ENCODE data around the gene RHEB.
"Not testable (repeated sequence)": the region's sequence is repeated elsewhere in the genome, so short reads cannot be mapped to it uniquely, and the experiment has no call there.

The RHEB gene

DNA sequence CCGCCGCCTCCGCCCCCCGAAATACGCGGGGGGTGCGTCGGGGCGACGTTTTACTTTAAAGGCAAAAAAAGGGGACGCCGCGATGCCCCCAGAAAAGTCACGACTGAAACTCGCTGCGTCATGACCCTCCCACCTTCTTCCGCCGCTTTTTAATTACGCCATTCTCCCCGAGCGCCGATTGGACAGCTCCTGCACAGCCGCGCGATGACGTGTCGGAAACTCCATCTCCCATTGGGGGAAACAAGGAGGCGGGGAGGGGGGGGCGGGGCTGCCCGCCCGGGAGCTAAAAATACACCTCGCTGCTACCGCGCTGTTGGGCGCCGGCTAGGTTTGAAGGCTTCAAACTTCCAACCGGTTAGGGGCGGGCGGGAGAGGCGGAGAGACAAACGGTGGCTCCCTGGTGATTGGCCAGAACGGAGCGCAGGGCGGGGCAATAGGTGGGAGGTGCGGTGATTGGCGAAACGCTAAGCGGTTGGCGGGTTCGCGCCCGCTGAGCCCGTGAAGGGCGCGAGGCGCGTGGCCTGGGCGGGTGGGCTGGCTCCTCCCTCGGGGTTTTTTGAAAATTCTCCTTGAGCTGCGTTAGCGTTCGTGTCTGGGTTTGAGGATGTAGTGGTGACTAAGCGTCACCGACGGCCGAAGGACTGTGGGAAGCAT, at the start of gene RHEB:
TSS of gene RHEB (minus strand) at position 131 of the 654 bp plus-strand sequence. CDS start 384 bp downstream, outside the sequence.
- peak; percentile 99 to 100 for DNase-seq

- DNase-seq: peak in 1 of 2 experiments; percentile 18
Observed at GRCh38 chr7:151566897-151567320, 47.2 kb upstream of the RHEB start.

- no peak for DNase-seq
Observed at GRCh38 chr7:151565541-151565940, 45.8 kb upstream of the RHEB start.

GRCh38 chr7:151560243-151560642, 40.5 kb upstream of the RHEB start:
- DNase-seq: no peak

DNA sequence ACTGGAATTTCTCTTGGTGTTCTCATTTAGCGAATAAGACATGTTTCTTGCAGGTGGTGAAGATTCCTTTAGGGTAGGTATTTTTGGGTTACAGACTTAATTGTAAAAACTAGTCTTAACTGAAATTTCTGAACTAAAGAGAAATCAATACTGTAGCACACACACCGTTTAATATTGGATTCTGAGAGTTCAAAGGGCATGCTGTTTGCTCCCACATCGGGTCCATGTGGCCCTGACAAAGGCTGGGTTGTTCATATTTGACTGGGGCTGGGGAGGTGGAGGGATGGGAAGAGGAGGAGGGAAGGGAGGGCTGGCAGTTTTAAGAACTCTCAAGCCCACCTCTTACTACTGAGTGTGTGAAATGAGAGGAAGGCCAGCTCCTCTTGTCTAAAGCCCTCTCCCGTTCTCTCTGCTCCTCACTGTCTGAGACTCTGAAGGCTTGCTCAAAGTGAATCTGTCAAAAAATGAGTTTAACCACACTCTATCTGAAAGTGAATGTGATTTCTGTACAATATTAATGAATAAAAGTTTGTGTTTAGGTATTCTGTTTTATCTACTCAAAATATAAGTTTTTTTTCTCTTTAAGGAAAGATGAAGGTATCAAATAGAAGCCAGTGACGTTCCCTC, 40.0 kb upstream of the RHEB start:
- no peak for DNase-seq

DNA sequence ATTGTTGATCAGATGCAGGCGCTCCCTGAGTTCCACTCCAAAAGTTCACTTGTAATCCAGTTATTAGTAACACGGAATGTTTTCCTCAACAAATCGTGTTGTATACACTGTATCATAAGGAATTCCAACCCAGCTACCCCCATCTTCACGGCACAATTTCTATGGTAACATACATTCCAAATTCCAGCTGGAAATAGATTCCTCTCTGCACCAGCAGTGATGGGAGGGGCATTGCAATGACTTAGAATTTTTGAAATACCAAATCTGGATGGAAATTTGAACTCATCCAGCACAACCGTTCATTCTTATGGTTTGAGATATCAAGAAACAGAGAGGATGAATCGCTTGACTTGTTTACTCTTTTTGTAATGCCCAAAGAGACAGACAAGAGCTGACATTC, 38.9 kb upstream of the RHEB start:
- no peak for DNase-seq

DNA sequence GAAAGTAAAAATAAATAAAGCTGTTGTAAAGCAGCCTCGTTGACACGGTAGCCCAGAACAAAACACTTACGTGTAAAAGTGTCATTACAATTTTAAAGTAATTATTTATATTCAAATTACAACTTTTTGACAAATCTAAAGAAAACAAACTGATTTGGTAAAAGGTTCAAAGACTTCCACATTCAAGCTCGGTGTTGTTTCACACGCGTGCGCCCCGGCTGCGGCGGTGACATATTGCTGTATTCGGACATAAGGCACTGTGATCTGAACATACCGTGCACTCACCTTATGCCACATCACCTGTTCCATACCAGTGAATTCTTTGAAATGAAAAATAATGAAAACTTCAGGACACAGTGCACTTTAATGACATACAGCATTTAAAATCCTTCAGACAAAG, 36.9 kb upstream of the RHEB start:
- DNase-seq: no peak

GRCh38 chr7:151553356-151553755, 33.7 kb upstream of the RHEB start:
- DNase-seq: no peak

DNA sequence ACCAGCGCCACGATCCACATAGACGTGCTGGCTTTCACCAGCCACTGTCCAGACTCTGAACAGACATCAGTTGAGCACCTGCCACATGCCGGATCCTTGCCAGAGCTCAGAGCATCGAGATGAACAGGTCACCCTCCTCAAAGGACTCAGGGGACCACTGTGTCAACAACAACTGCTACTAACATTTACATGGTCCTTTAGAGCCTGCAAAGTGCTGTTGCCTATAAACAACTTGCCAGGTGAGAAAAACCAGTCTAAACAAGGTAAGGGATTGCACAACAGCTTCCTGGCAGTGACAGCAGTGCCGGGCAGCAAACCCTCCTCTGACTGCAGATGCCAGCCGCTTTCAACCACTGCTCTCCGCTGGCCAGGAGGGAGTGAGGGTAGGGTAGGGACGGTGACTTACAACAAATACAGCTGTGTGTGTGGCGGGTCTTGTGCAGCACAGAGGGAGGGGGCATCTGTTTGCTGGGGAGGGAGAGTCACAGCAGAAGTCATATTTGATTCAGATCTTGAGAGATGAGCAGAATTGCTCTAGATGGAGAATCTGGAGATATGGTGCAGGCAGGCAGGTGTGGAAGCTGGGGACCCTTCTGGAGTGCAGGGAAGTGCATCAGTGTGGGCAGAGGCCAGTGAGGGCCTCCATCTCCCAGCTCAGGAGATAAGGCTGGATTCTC, 32.8 kb upstream of the RHEB start:
- peak; percentile 84 to 88 for DNase-seq

DNA sequence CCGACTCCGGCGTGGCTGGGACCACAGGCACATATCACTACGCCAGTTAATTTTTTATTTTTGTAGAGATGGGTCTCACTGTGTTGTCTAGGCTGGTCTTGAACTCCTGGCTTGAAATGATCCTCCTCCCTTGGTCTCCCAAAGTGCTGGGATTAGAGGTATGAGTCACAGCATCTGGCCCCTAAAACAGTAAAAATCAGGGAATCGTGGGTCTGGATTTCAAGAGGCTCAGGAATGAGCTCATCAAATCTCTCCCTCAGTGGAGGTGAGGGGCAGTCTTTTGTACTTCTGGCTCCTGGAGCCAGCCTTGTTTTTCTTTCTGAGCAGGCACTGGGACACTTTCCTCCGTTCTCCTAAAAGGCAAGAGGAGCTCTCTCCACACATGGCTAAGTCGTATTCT, 32.1 kb upstream of the RHEB start:
- no peak for DNase-seq

- no peak for DNase-seq
Observed at GRCh38 chr7:151550656-151551286, 31.1 kb upstream of the RHEB start.

- DNase-seq: no peak
Observed at GRCh38 chr7:151549644-151550043, 29.9 kb upstream of the RHEB start.

- DNase-seq: no peak
Observed at GRCh38 chr7:151549083-151549482, 29.4 kb upstream of the RHEB start.

DNA sequence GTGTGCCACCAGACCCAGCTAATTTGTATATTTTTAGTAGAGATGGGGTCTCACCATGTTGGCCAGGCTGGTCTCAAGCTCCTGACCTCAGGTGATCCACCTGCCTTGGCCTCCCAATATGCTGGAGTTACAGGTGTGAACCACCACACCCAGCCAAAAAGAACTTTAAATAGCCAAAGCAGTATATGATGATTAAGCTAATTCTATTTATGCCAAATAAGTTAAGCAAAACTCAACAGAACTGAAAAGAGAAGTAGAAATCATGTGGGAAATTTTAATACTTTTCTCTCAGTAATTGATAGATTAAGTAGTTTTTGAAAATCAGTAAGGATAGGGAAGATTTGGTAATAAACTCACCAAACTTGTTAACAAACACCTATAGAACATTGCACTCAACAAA, 24.5 kb upstream of the RHEB start:
- DNase-seq: no peak

- no peak for DNase-seq
Observed at GRCh38 chr7:151542606-151543130, 23.0 kb upstream of the RHEB start.

DNA sequence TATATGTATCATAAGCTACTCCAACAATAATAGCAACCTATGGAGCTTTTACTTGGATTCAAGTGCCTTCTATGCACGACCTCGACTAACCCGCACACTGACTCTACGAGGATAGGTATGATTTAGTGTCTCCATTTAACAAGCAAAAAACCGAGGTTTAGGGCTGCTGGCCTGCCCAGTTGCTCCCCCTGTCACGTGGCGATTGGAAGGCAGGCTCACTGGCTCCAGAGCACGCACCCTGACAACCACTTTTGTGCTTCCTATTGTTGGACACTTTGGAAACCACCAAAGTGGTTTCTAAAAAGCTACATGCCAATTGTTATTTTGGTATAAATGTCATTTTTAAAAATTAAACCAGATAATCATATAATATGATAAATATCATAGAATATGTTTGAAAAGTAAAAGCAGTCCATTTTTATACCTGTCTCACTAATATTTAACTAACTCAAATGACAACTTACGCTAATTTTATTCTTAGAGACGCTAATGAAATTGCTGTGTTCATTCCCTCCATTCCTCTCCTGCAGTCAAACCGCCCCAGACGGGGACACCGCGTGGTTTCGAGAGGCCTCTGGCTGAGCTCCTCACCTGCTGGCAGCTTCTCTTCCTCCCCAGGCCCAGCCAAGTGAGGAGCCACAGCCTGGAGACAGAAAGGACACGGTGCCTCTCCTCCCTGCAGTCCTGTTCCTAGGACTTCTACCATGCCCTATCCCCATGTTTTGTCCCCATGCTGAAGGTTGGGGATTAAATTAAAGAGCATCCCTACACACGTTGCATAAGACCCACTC, 22.2 kb upstream of the RHEB start:
- no peak for DNase-seq

DNA sequence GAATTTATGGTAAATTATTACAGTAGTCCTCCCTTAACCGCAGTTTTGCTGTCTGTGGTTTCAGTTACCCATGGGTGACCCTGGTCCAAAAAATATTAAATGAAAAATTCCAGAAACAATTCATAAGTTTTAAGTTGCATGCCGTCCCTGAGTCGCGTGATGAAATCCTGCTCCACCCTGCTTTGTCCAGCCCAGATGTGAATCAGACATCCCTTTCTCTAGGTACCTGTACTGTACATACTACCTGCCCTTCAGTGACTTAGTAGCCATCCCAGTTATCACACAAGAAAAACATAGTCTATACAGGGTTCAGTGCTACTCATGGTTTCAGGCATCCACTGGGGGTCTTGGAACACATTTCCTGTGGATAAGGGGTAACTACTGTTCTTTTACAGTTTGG, 20.5 kb upstream of the RHEB start:
- DNase-seq: no peak

GRCh38 chr7:151539088-151539671, 19.5 kb upstream of the RHEB start:
- DNase-seq: peak; percentile 34 to 65

DNA sequence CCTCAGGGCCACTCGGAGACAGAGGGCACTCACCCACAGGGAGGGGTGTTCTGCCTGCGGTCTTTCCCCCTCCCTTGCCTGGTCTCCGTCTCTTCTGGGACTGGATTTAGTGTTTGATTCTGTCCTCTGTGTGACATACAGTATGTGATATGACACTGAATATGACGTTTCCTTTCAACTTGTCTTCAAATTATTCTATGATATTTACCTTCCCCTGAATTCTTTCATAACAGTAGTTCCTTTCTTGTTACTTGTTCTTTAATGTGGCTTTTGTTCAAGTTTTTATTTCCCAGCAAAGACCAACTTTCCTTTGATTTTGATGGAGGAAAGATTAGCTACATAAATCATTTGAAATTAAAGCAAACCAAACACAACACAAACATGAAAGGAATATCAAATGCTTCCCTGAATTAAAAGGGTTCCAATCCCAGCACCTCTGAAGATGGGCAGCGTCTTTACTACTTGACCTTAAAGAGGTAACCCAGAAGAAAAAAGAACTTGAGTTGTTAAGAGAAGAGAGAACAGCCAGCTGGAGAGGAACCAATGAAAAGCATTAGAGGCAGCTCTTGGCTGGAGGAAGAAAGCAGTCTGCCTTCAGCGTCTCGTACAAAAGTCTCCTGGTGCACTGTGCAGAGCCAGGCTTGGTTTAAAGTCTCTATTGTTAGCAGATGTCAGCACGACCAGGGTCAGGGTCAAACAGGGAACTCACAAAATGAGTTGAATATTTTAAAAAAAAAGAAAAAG, 18.3 kb upstream of the RHEB start:
- DNase-seq: no peak

DNA sequence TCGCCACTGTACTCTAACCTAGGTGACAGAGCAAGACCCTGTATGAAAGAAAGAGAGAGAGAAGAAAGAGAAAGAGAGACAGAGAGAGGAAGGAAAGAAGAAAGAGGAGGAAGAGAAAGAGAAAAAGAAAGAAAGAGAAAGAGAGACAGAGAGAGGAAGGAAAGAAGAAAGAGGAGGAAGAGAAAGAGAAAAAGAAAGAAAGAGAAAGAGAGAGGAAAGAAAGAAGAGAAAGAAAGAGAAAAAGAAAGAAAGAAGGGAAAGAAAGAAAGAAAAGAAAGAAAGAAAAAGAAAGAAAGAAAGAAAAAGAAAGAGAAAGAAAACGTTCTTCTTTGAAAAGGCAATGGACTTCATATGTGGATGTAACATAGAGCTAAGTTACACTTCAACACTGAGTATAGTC, 16.5 kb upstream of the RHEB start:
- not testable (repeated sequence) for DNase-seq

- no peak for DNase-seq
Observed at GRCh38 chr7:151529842-151530241, 10.1 kb upstream of the RHEB start.

DNA sequence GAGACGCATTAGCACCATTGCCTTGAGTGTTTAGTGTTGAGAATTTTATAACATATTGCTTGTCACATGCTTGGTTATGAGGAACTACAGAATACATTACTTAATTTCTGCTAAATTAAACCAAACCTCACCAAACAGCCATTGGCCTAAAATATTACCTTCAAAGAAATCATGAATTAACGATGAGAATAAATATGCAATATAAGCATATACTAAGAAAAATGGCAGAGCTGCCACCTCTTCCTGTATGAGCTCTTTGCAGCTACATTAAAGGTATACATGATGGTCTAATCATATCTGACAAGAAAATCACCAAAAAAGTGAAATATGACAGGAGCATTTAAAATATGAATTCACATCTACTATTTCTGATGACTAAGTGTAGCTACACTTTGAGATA, 5.2 kb upstream of the RHEB start:
- no peak for DNase-seq
